ENCODE measurements around the gene MYZAP.

The MYZAP gene

GRCh38 chr15:57570994-57571393 is 20.7 kb upstream of the MYZAP start:
- H3K9ac ChIP-seq (ENCODE audit: low read depth, low read length), result no peak overlapping the region
- H3K36me3 ChIP-seq (ENCODE audit: insufficient read depth, low read length), result no peaks in the 10 kb centered on the region
- H3K9me3 ChIP-seq (ENCODE audit: control insufficient read depth, insufficient read depth, low read length), result no peaks in the 10 kb centered on the region
- no peaks in the 10 kb centered on the region for H3K4me1 ChIP-seq (ENCODE audit: insufficient read depth, low read length)

- H3K36me3 ChIP-seq (ENCODE audit: insufficient read depth, low read length), result no peaks in the 10 kb centered on the region
- no peaks in the 10 kb centered on the region for H3K9me3 ChIP-seq (ENCODE audit: control insufficient read depth, insufficient read depth, low read length)
- no peak overlapping the region for H3K9ac ChIP-seq (ENCODE audit: low read depth, low read length)
- H3K4me1 ChIP-seq (ENCODE audit: insufficient read depth, low read length), result no peaks in the 10 kb centered on the region
Observed at GRCh38 chr15:57571725-57572124, 20.0 kb upstream of the MYZAP start.

GRCh38 chr15:57572468-57572867 is 19.2 kb upstream of the MYZAP start:
- H3K4me1 ChIP-seq (ENCODE audit: insufficient read depth, low read length), result no peaks in the 10 kb centered on the region
- H3K9ac ChIP-seq (ENCODE audit: low read depth, low read length), result no peak overlapping the region
- no peaks in the 10 kb centered on the region for H3K9me3 ChIP-seq (ENCODE audit: control insufficient read depth, insufficient read depth, low read length)

GRCh38 chr15:57573151-57573550 is 18.6 kb upstream of the MYZAP start:
- Histone ChIP-seq H3K9ac (ENCODE audit: low read depth, low read length) (no peak overlapping the region), H3K9me3 (ENCODE audit: control insufficient read depth, insufficient read depth, low read length) (no peaks in the 10 kb centered on the region), H3K4me1 (ENCODE audit: insufficient read depth, low read length) (no peaks in the 10 kb centered on the region), H3K36me3 (ENCODE audit: insufficient read depth, low read length) (no peaks in the 10 kb centered on the region)

More at GRCh38 chr15:57572468-57572867, 19.2 kb upstream of the MYZAP start:
- H3K36me3 ChIP-seq (ENCODE audit: insufficient read depth, low read length), result no peaks in the 10 kb centered on the region

- Histone ChIP-seq H3K9ac (ENCODE audit: low read depth, low read length) (no peak overlapping the region), H3K9me3 (ENCODE audit: control insufficient read depth, insufficient read depth, low read length) (no peaks in the 10 kb centered on the region), H3K36me3 (ENCODE audit: insufficient read depth, low read length) (no peaks in the 10 kb centered on the region), H3K4me1 (ENCODE audit: insufficient read depth, low read length) (no peaks in the 10 kb centered on the region)
Observed at GRCh38 chr15:57575363-57575762, 16.3 kb upstream of the MYZAP start.

- H3K36me3 ChIP-seq (ENCODE audit: insufficient read depth, low read length), result no peaks in the 10 kb centered on the region
- no peak overlapping the region for H3K9ac ChIP-seq (ENCODE audit: low read depth, low read length)
- H3K9me3 ChIP-seq (ENCODE audit: control insufficient read depth, insufficient read depth, low read length), result no peaks in the 10 kb centered on the region
- no peaks in the 10 kb centered on the region for H3K4me1 ChIP-seq (ENCODE audit: insufficient read depth, low read length)
Observed at GRCh38 chr15:57578288-57578900, 13.3 kb upstream of the MYZAP start.

GRCh38 chr15:57580428-57580827 is 11.3 kb upstream of the MYZAP start:
- Histone ChIP-seq H3K9me3 (ENCODE audit: control insufficient read depth, insufficient read depth, low read length) (no peaks in the 10 kb centered on the region), H3K36me3 (ENCODE audit: insufficient read depth, low read length) (no peaks in the 10 kb centered on the region), H3K4me1 (ENCODE audit: insufficient read depth, low read length) (no peaks in the 10 kb centered on the region), H3K9ac (ENCODE audit: low read depth, low read length) (no peak overlapping the region)

GRCh38 chr15:57580866-57581265 is 10.8 kb upstream of the MYZAP start:
- no peak overlapping the region for H3K9ac ChIP-seq (ENCODE audit: low read depth, low read length)
- H3K36me3 ChIP-seq (ENCODE audit: insufficient read depth, low read length), result no peaks in the 10 kb centered on the region
- no peaks in the 10 kb centered on the region for H3K9me3 ChIP-seq (ENCODE audit: control insufficient read depth, insufficient read depth, low read length)
- H3K4me1 ChIP-seq (ENCODE audit: insufficient read depth, low read length), result no peaks in the 10 kb centered on the region

- no peak overlapping the region for H3K9ac ChIP-seq (ENCODE audit: low read depth, low read length)
- H3K36me3 ChIP-seq (ENCODE audit: insufficient read depth, low read length), result no peaks in the 10 kb centered on the region
- no peaks in the 10 kb centered on the region for H3K9me3 ChIP-seq (ENCODE audit: control insufficient read depth, insufficient read depth, low read length)
- no peaks in the 10 kb centered on the region for H3K4me1 ChIP-seq (ENCODE audit: insufficient read depth, low read length)
Observed at GRCh38 chr15:57582090-57582489, 9.6 kb upstream of the MYZAP start.

GRCh38 chr15:57583282-57583681 is 8.4 kb upstream of the MYZAP start:
- H3K9ac ChIP-seq (ENCODE audit: low read depth, low read length), result no peak overlapping the region
- H3K36me3 ChIP-seq (ENCODE audit: insufficient read depth, low read length), result no peaks in the 10 kb centered on the region
- H3K9me3 ChIP-seq (ENCODE audit: control insufficient read depth, insufficient read depth, low read length), result no peaks in the 10 kb centered on the region
- H3K4me1 ChIP-seq (ENCODE audit: insufficient read depth, low read length), result no peaks in the 10 kb centered on the region

- Histone ChIP-seq H3K9me3 (ENCODE audit: control insufficient read depth, insufficient read depth, low read length) (no peaks in the 10 kb centered on the region), H3K9ac (ENCODE audit: low read depth, low read length) (no peak overlapping the region), H3K4me1 (ENCODE audit: insufficient read depth, low read length) (no peaks in the 10 kb centered on the region), H3K36me3 (ENCODE audit: insufficient read depth, low read length) (no peaks in the 10 kb centered on the region)
Observed at GRCh38 chr15:57583720-57584119, 8.0 kb upstream of the MYZAP start.

GRCh38 chr15:57586661-57587424 is 4.9 kb upstream of the MYZAP start:
- Histone ChIP-seq H3K4me1 (ENCODE audit: insufficient read depth, low read length) (no peaks in the 10 kb centered on the region), H3K9me3 (ENCODE audit: control insufficient read depth, insufficient read depth, low read length) (no peaks in the 10 kb centered on the region), H3K36me3 (ENCODE audit: insufficient read depth, low read length) (no peaks in the 10 kb centered on the region), H3K9ac (ENCODE audit: low read depth, low read length) (no peak overlapping the region)

GRCh38 chr15:57589281-57589680 is 2.4 kb upstream of the MYZAP start:
- no peak overlapping the region for H3K9ac ChIP-seq (ENCODE audit: low read depth, low read length)
- no peaks in the 10 kb centered on the region for H3K36me3 ChIP-seq (ENCODE audit: insufficient read depth, low read length)
- H3K9me3 ChIP-seq (ENCODE audit: control insufficient read depth, insufficient read depth, low read length), result no peaks in the 10 kb centered on the region
- H3K4me1 ChIP-seq (ENCODE audit: insufficient read depth, low read length), result peaks cover 3% of the 10 kb centered on the region; the same call in 1 of the 2 replicates

- H3K36me3 ChIP-seq (ENCODE audit: insufficient read depth, low read length), result no peaks in the 10 kb centered on the region
- H3K9me3 ChIP-seq (ENCODE audit: control insufficient read depth, insufficient read depth, low read length), result no peaks in the 10 kb centered on the region
- H3K9ac ChIP-seq (ENCODE audit: low read depth, low read length), result no peak overlapping the region
- H3K4me1 ChIP-seq (ENCODE audit: insufficient read depth, low read length), result peaks cover 3% of the 10 kb centered on the region; the same call in 1 of the 2 replicates
Observed at GRCh38 chr15:57589754-57590153, 1.9 kb upstream of the MYZAP start.

- no peaks in the 10 kb centered on the region for H3K36me3 ChIP-seq (ENCODE audit: insufficient read depth, low read length)
- H3K9ac ChIP-seq (ENCODE audit: low read depth, low read length), result peak overlapping the region; percentile 37; the same call in 1 of the 2 replicates
- peaks cover 3% of the 10 kb centered on the region; the same call in 1 of the 2 replicates for H3K4me1 ChIP-seq (ENCODE audit: insufficient read depth, low read length)
- H3K9me3 ChIP-seq (ENCODE audit: control insufficient read depth, insufficient read depth, low read length), result no peaks in the 10 kb centered on the region
Observed at GRCh38 chr15:57591237-57591821, 375 bp upstream of the MYZAP start.
